Hepatocyte (in vitro differentiated cells): ENCODE data around the gene SH3BP1.

ENCODE experiments used
- CTCF ChIP-seq: fragments of 200-600 bp; sonication (generic); IDR thresholded peaks from 2 replicates; pipeline ENCODE4 v1.5.1; 2016; ENCODE audit warnings: antibody characterized with exemption, mild to moderate bottlenecking; ENCODE audit not compliant: poor library complexity
- EZH2 ChIP-seq: fragments of 200-600 bp; sonication (generic); IDR thresholded peaks from 2 replicates; pipeline ENCODE4 v1.6.1; 2016; ENCODE audit warnings: antibody characterized with exemption, mild to moderate bottlenecking, borderline replicate concordance

DNA sequence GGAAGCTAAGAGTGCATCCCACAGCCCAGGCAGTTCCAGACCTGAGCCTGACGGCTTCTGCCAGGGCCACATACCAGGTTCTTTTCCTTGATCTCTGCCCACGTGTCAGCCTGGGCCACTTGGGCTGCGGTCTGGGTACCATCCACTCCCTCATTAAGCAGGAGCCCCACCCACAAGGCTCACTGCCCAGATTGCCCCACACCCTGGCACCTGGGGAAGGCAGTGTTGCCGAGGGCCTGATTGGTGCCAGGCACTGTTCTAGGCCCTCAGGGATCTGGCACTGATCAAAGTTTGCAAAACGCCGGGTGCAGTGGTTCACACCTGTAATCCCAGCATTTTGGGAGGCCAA, 15.5 kb upstream of the SH3BP1 start:
- TF ChIP-seq CTCF (no peak), EZH2 (no peak)
